NCI-H2081 (cell line): ENCODE results near the gene MCF2L.

Experiments used
- DNase-seq, 2 experiments: peaks; one replicate each; lab custom pipeline; 2025; lab: John Stamatoyannopoulos, UW

Gene MCF2L

GRCh38 chr13:112962911-112963625, 5.9 kb upstream of the MCF2L start:
- DNase-seq = no peak

GRCh38 chr13:112963641-112964040, 5.4 kb upstream of the MCF2L start:
- no peak for DNase-seq

GRCh38 chr13:112964971-112965492, 4.0 kb upstream of the MCF2L start:
- no peak for DNase-seq

GRCh38 chr13:112965573-112966115, 3.4 kb upstream of the MCF2L start:
- DNase-seq = no peak

GRCh38 chr13:112966776-112967175, 2.2 kb upstream of the MCF2L start:
- DNase-seq = no peak

- no peak for DNase-seq
These were observed 1.2 kb upstream of the MCF2L start for GRCh38 chr13:112967686-112968379.

GRCh38 chr13:112968380-112968909, 569 bp upstream of the MCF2L start:
- DNase-seq = peak; percentile 75 to 89

- DNase-seq = peak in 1 of 2 experiments; percentile 45
These were observed 801 bp downstream of the MCF2L start for GRCh38 chr13:112969692-112970338.

GRCh38 chr13:112970552-112971287, 1.7 kb downstream of the MCF2L start:
- peak in 1 of 2 experiments; percentile 33 for DNase-seq

GRCh38 chr13:112971288-112971643, 2.3 kb downstream of the MCF2L start:
- DNase-seq = no peak

GRCh38 chr13:112972258-112972657, 3.2 kb downstream of the MCF2L start:
- DNase-seq = no peak

- DNase-seq = no peak
These were observed 4.0 kb downstream of the MCF2L start for GRCh38 chr13:112972867-112973576.

GRCh38 chr13:112973577-112973951, 4.5 kb downstream of the MCF2L start:
- DNase-seq = no peak

GRCh38 chr13:112974125-112974524, 5.1 kb downstream of the MCF2L start:
- no peak for DNase-seq

- DNase-seq = no peak
These were observed 5.7 kb downstream of the MCF2L start for GRCh38 chr13:112974671-112975070.

GRCh38 chr13:112975401-112975939, 6.5 kb downstream of the MCF2L start:
- no peak for DNase-seq

- DNase-seq = no peak
These were observed 7.5 kb downstream of the MCF2L start for GRCh38 chr13:112976526-112976925.

- no peak for DNase-seq
These were observed 8.1 kb downstream of the MCF2L start for GRCh38 chr13:112977091-112977490.

GRCh38 chr13:112977525-112977924, 8.5 kb downstream of the MCF2L start:
- no peak for DNase-seq

- no peak for DNase-seq
These were observed 9.8 kb downstream of the MCF2L start for GRCh38 chr13:112978561-112979405.
